OCI-LY1 (cell line): Measurements from ENCODE around the gene SNAI1.

Source experiments
- H2AFZ ChIP-seq: fragments of 200-600 bp; sonication (generic), shearing (Covaris generic); 2 replicates; pipeline ENCODE4 v1.6.0; 2014; ENCODE audit warnings: antibody characterized with exemption, mild to moderate bottlenecking, low read length
- H3F3A ChIP-seq: fragments of 200-600 bp; sonication (generic), shearing (Covaris generic); 2 replicates; pipeline ENCODE4 v1.6.0; 2014; ENCODE audit warnings: mild to moderate bottlenecking, antibody characterized with exemption, low read length, moderate library complexity; ENCODE audit not compliant: insufficient read depth
- H3K27ac ChIP-seq: fragments of 200-600 bp; sonication (generic); 2 replicates; pipeline ENCODE4 v1.5.1; 2014; ENCODE audit warnings: low read length, mixed run types, mild to moderate bottlenecking, low read depth; ENCODE audit not compliant: poor library complexity, severe bottlenecking
- H3K27me3 ChIP-seq: fragments of 200-600 bp; sonication (generic); 2 replicates; pipeline ENCODE4 v1.6.0; 2014; ENCODE audit warnings: antibody characterized with exemption, mild to moderate bottlenecking, low read length, moderate library complexity; ENCODE audit not compliant: insufficient read depth
- H3K36me3 ChIP-seq: fragments of 200-600 bp; sonication (generic); 2 replicates; pipeline ENCODE4 v1.6.1; 2014; ENCODE audit warnings: mild to moderate bottlenecking, antibody characterized with exemption, low read length, moderate library complexity, mixed read lengths; ENCODE audit not compliant: insufficient read depth
- H3K4me1 ChIP-seq: fragments of 200-600 bp; sonication (generic); 2 replicates; pipeline ENCODE4 v1.5.1; 2014; ENCODE audit warnings: mild to moderate bottlenecking, low read length, moderate library complexity; ENCODE audit not compliant: insufficient read depth, severe bottlenecking
- H3K4me2 ChIP-seq: fragments of 200-600 bp; sonication (generic), shearing (Covaris generic); 2 replicates; pipeline ENCODE4 v1.6.1; 2014; ENCODE audit warnings: low read length
- H3K4me3 ChIP-seq: fragments of 200-600 bp; sonication (generic); 2 replicates; pipeline ENCODE4 v1.5.1; 2014; ENCODE audit warnings: low read length, low read depth, mild to moderate bottlenecking, mixed read lengths; ENCODE audit not compliant: poor library complexity, severe bottlenecking
- H3K79me2 ChIP-seq: fragments of 200-600 bp; shearing (Covaris generic); 2 replicates; pipeline ENCODE4 v1.6.1; 2016; ENCODE audit warnings: mixed run types, low read length, mixed read lengths; ENCODE audit not compliant: insufficient read depth
- H3K9ac ChIP-seq: fragments of 200-600 bp; sonication (generic), shearing (Covaris generic); 2 replicates; pipeline ENCODE4 v1.6.1; 2014; ENCODE audit warnings: mild to moderate bottlenecking, low read length, mixed read lengths
- H3K9me2 ChIP-seq: fragments of 200-600 bp; sonication (generic), shearing (Covaris generic); 2 replicates; pipeline ENCODE4 v1.6.1; 2014; ENCODE audit warnings: low read depth, mild to moderate bottlenecking, low read length, mixed read lengths
- H3K9me3 ChIP-seq: fragments of 200-600 bp; shearing (Covaris generic); 2 replicates; pipeline ENCODE4 v1.6.1; 2014; ENCODE audit warnings: low read length, mixed read lengths
- H4K20me1 ChIP-seq: fragments of 200-600 bp; sonication (generic), shearing (Covaris generic); 2 replicates; pipeline ENCODE4 v1.6.0; 2016; ENCODE audit warnings: mild to moderate bottlenecking, low read length; ENCODE audit not compliant: insufficient read depth
- EZH2 ChIP-seq: fragments of 200-600 bp; sonication (generic), shearing (Covaris generic); IDR thresholded peaks from 2 replicates; pipeline ENCODE4 v1.8.0; 2017; ENCODE audit warnings: borderline replicate concordance, mixed run types, mild to moderate bottlenecking, antibody characterized with exemption, low read length, moderate library complexity, mixed read lengths
- TF ChIP-seq, protein P1 (sequence below): fragments of 200-600 bp; sonication (generic), shearing (Covaris generic); IDR thresholded peaks from 2 replicates; pipeline ENCODE4 v1.5.1; 2017; ENCODE audit warnings: mild to moderate bottlenecking, antibody characterized with exemption, low read length, moderate library complexity, mixed read lengths

SNAI1 gene

GRCh38 chr20:49989234-49990065 is 6.7 kb downstream of the SNAI1 start:
- no peaks in the 10 kb centered on the region for H4K20me1 ChIP-seq
- no peak overlapping the region for H2AFZ ChIP-seq
- no peaks in the 10 kb centered on the region for H3K36me3 ChIP-seq
- H3K9me3 ChIP-seq: no peaks in the 10 kb centered on the region
- H3K27ac ChIP-seq: no peak overlapping the region
- H3K27me3 ChIP-seq: no peaks in the 10 kb centered on the region
- no peaks in the 10 kb centered on the region for H3F3A ChIP-seq
- H3K4me1 ChIP-seq: peaks cover 5% of the 10 kb centered on the region
- H3K9me2 ChIP-seq: no peaks in the 10 kb centered on the region
- H3K79me2 ChIP-seq: no peaks in the 10 kb centered on the region
- TF ChIP-seq, protein P1, sequence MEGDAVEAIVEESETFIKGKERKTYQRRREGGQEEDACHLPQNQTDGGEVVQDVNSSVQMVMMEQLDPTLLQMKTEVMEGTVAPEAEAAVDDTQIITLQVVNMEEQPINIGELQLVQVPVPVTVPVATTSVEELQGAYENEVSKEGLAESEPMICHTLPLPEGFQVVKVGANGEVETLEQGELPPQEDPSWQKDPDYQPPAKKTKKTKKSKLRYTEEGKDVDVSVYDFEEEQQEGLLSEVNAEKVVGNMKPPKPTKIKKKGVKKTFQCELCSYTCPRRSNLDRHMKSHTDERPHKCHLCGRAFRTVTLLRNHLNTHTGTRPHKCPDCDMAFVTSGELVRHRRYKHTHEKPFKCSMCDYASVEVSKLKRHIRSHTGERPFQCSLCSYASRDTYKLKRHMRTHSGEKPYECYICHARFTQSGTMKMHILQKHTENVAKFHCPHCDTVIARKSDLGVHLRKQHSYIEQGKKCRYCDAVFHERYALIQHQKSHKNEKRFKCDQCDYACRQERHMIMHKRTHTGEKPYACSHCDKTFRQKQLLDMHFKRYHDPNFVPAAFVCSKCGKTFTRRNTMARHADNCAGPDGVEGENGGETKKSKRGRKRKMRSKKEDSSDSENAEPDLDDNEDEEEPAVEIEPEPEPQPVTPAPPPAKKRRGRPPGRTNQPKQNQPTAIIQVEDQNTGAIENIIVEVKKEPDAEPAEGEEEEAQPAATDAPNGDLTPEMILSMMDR: no peak
- no peak for TF ChIP-seq EZH2
- no peak overlapping the region for H3K4me2 ChIP-seq
- no peak overlapping the region for H3K4me3 ChIP-seq
- H3K9ac ChIP-seq: no peak overlapping the region

GRCh38 chr20:49990271-49990720 is 7.5 kb downstream of the SNAI1 start:
- Histone ChIP-seq H3K27ac (no peak overlapping the region), H3K4me3 (no peak overlapping the region), H3K27me3 (no peaks in the 10 kb centered on the region), H3K4me1 (no peaks in the 10 kb centered on the region), H2AFZ (no peak overlapping the region), H3K9me2 (no peaks in the 10 kb centered on the region), H3K9ac (no peak overlapping the region), H3K79me2 (no peaks in the 10 kb centered on the region), H3F3A (no peaks in the 10 kb centered on the region), H4K20me1 (no peaks in the 10 kb centered on the region), H3K36me3 (no peaks in the 10 kb centered on the region), H3K4me2 (no peak overlapping the region), H3K9me3 (no peaks in the 10 kb centered on the region)
- TF ChIP-seq, protein P1: no peak

GRCh38 chr20:49993301-49993751 is 10.5 kb downstream of the SNAI1 start:
- H3K4me1 ChIP-seq: no peaks in the 10 kb centered on the region
- no peak overlapping the region for H2AFZ ChIP-seq
- H3K27ac ChIP-seq: no peak overlapping the region
- no peaks in the 10 kb centered on the region for H3K9me3 ChIP-seq
- no peaks in the 10 kb centered on the region; the same call in 1 of the 2 replicates for H3K27me3 ChIP-seq
- no peaks in the 10 kb centered on the region for H3K79me2 ChIP-seq
- H3K36me3 ChIP-seq: no peaks in the 10 kb centered on the region
- H3K4me3 ChIP-seq: no peak overlapping the region
- no peak for TF ChIP-seq EZH2
- TF ChIP-seq, protein P1: no peak
- no peaks in the 10 kb centered on the region for H4K20me1 ChIP-seq
- H3K9ac ChIP-seq: no peak overlapping the region
- no peaks in the 10 kb centered on the region for H3K9me2 ChIP-seq
- H3K4me2 ChIP-seq: no peak overlapping the region
- H3F3A ChIP-seq: no peaks in the 10 kb centered on the region
